HUES6 (cell line): ENCODE measurements around the gene ZNF561.
"Not testable (repeated sequence)": the region's sequence is repeated elsewhere in the genome, so short reads cannot be mapped to it uniquely, and the experiment has no call there.

Experiments used
- H3K27ac ChIP-seq: 2 replicates; pipeline ENCODE4 v1.7.0; 2013; ENCODE audit warnings: low read depth, mild to moderate bottlenecking, low read length, inconsistent platforms
- H3K27me3 ChIP-seq: 2 replicates; pipeline ENCODE4 v1.6.1; 2013; ENCODE audit warnings: low read length; ENCODE audit not compliant: control insufficient read depth, insufficient read depth
- H3K36me3 ChIP-seq: 2 replicates; pipeline ENCODE4 v1.6.1; 2013; ENCODE audit warnings: low read length; ENCODE audit not compliant: control insufficient read depth, insufficient read depth
- H3K4me1 ChIP-seq: 2 replicates; pipeline ENCODE4 v1.6.1; 2013; ENCODE audit warnings: low read length; ENCODE audit not compliant: control insufficient read depth, insufficient read depth
- H3K4me3 ChIP-seq: 2 replicates; pipeline ENCODE4 v1.5.1; 2013; ENCODE audit warnings: low read depth, low read length
- H3K9ac ChIP-seq: one replicate; pipeline ENCODE4 v1.6.1; 2013; ENCODE audit warnings: mild to moderate bottlenecking, low read length
- H3K9me3 ChIP-seq: 2 replicates; pipeline ENCODE4 v1.6.1; 2013; ENCODE audit warnings: low read depth, low read length; ENCODE audit not compliant: control insufficient read depth, insufficient read depth

Gene ZNF561

GRCh38 chr19:9636018-9636417, 15.0 kb upstream of the ZNF561 start:
- H3K9me3 ChIP-seq: peaks cover 3% of the 10 kb centered on the region
- no peak overlapping the region for H3K4me3 ChIP-seq
- H3K4me1 ChIP-seq: no peaks in the 10 kb centered on the region
- H3K36me3 ChIP-seq: peaks cover 54% of the 10 kb centered on the region
- H3K27ac ChIP-seq: no peak overlapping the region
- H3K9ac ChIP-seq: no peak overlapping the region
- H3K27me3 ChIP-seq: no peaks in the 10 kb centered on the region

- Histone ChIP-seq H3K9ac (no peak overlapping the region), H3K27ac (no peak overlapping the region), H3K4me1 (no peaks in the 10 kb centered on the region), H3K9me3 (no peaks in the 10 kb centered on the region), H3K27me3 (no peaks in the 10 kb centered on the region), H3K36me3 (peaks cover 21% of the 10 kb centered on the region), H3K4me3 (no peak overlapping the region)
Measured at GRCh38 chr19:9627856-9628255, 6.8 kb upstream of the ZNF561 start.

GRCh38 chr19:9622531-9622930, 1.5 kb upstream of the ZNF561 start:
- Histone ChIP-seq H3K9me3 (no peaks in the 10 kb centered on the region), H3K27me3 (no peaks in the 10 kb centered on the region), H3K4me3 (peak overlapping the region; percentile 44), H3K4me1 (peaks cover 8% of the 10 kb centered on the region), H3K9ac (peak overlapping the region; percentile 68), H3K27ac (0 out of 2 replicates have a peak overlapping the region, but pooled peaks have one; percentile 33), H3K36me3 (peaks cover 26% of the 10 kb centered on the region)

- Histone ChIP-seq H3K9me3 (no peaks in the 10 kb centered on the region), H3K27me3 (no peaks in the 10 kb centered on the region), H3K36me3 (peaks cover 37% of the 10 kb centered on the region), H3K4me1 (peaks cover 8% of the 10 kb centered on the region), H3K4me3 (peak overlapping the region; percentile 98), H3K27ac (peak overlapping the region; percentile 100), H3K9ac (peak overlapping the region; percentile 95)
Measured at GRCh38 chr19:9620842-9621155, 233 bp downstream of the ZNF561 start.

GRCh38 chr19:9615844-9616243, 5.2 kb downstream of the ZNF561 start:
- Histone ChIP-seq H3K4me3 (no peak overlapping the region), H3K27me3 (no peaks in the 10 kb centered on the region), H3K9me3 (peaks cover 19% of the 10 kb centered on the region), H3K27ac (no peak overlapping the region), H3K9ac (no peak overlapping the region), H3K36me3 (peaks cover 86% of the 10 kb centered on the region), H3K4me1 (peaks cover 4% of the 10 kb centered on the region; the same call in 1 of the 2 replicates)

- Histone ChIP-seq H3K9me3 (peaks cover 46% of the 10 kb centered on the region), H3K9ac (no peak overlapping the region), H3K27me3 (no peaks in the 10 kb centered on the region), H3K36me3 (peaks cover 76% of the 10 kb centered on the region), H3K4me1 (no peaks in the 10 kb centered on the region), H3K27ac (no peak overlapping the region), H3K4me3 (no peak overlapping the region)
Measured at GRCh38 chr19:9610484-9611113, 10.4 kb downstream of the ZNF561 start.

- H3K27me3 ChIP-seq: no peaks in the 10 kb centered on the region
- H3K9ac ChIP-seq: no peak overlapping the region
- peaks cover 46% of the 10 kb centered on the region for H3K9me3 ChIP-seq
- no peaks in the 10 kb centered on the region for H3K4me1 ChIP-seq
- H3K4me3 ChIP-seq: no peak overlapping the region
- H3K27ac ChIP-seq: no peak overlapping the region
- H3K36me3 ChIP-seq: peaks cover 59% of the 10 kb centered on the region
Measured at GRCh38 chr19:9608912-9609311, 12.1 kb downstream of the ZNF561 start.

- Histone ChIP-seq H3K36me3 (no peaks in the 10 kb centered on the region), H3K4me1 (no peaks in the 10 kb centered on the region), H3K9me3 (peaks cover 7% of the 10 kb centered on the region; the same call in 1 of the 2 replicates), H3K27me3 (no peaks in the 10 kb centered on the region), H3K27ac (no peak overlapping the region), H3K9ac (no peak overlapping the region), H3K4me3 (no peak overlapping the region)
Measured at GRCh38 chr19:9597027-9597426, 24.0 kb downstream of the ZNF561 start.

GRCh38 chr19:9586764-9587163, 34.3 kb downstream of the ZNF561 start:
- Histone ChIP-seq H3K9me3 (peaks cover 6% of the 10 kb centered on the region; the same call in 1 of the 2 replicates), H3K27ac (no peak overlapping the region), H3K9ac (no peak overlapping the region), H3K4me3 (no peak overlapping the region), H3K4me1 (peaks cover 15% of the 10 kb centered on the region), H3K36me3 (peaks cover 16% of the 10 kb centered on the region), H3K27me3 (no peaks in the 10 kb centered on the region)

GRCh38 chr19:9584073-9584833, 36.8 kb downstream of the ZNF561 start, which contains the start of gene ZNF121:
Gene ZNF121, minus strand, starts transcription at chr19:9584504. Its CDS starts 16,407 bp downstream, at chr19:9568097.
- H3K27me3 ChIP-seq: no peaks in the 10 kb centered on the region
- peak within 1 kb of the TSS; percentile 100 for H3K9ac ChIP-seq
- H3K9me3 ChIP-seq: peaks cover 25% of the 10 kb centered on the region; the same call in 1 of the 2 replicates
- peak within 1 kb of the TSS; percentile 100 for H3K4me3 ChIP-seq
- peak within 1 kb of the TSS; percentile 99 for H3K27ac ChIP-seq
- peaks cover 5% of the 10 kb centered on the region; the same call in 1 of the 2 replicates for H3K4me1 ChIP-seq
- peaks cover 39% of the 10 kb centered on the region for H3K36me3 ChIP-seq

GRCh38 chr19:9582081-9582725, 38.8 kb downstream of the ZNF561 start:
- H3K9ac ChIP-seq: not testable (repeated sequence)

More at GRCh38 chr19:9582081-9582725, 38.8 kb downstream of the ZNF561 start:
- not testable (repeated sequence) for H3K4me1 ChIP-seq, H3K27me3 ChIP-seq
- Histone ChIP-seq H3K27ac (peak overlapping the region; percentile 71; the same call in 1 of the 2 replicates), H3K9me3 (peaks cover 44% of the 10 kb centered on the region), H3K4me3 (peak overlapping the region; percentile 100), H3K36me3 (peaks cover 51% of the 10 kb centered on the region)
